HTR-8/SVneo (cell line): Measurements from ENCODE around the gene KLHL2.
"Not testable (repeated sequence)": the region's sequence is repeated elsewhere in the genome, so short reads cannot be mapped to it uniquely, and the experiment has no call there.

ENCODE experiments used
- DNase-seq: peaks from one replicate; pipeline ENCODE4 v3.0.0; 2011; ENCODE audit warnings: low spot score, mixed read lengths; ENCODE audit not compliant: insufficient read length
- FAIRE-seq: peaks from 2 replicates; lab custom pipeline; 2011; peaks lifted over from hg19 to GRCh38; lab: Jason Lieb, UNC

Gene KLHL2

GRCh38 chr4:165325732-165326512, 118.6 kb downstream of the KLHL2 start:
- peak; percentile 84 for FAIRE-seq
- peak; percentile 27 for DNase-seq

DNA sequence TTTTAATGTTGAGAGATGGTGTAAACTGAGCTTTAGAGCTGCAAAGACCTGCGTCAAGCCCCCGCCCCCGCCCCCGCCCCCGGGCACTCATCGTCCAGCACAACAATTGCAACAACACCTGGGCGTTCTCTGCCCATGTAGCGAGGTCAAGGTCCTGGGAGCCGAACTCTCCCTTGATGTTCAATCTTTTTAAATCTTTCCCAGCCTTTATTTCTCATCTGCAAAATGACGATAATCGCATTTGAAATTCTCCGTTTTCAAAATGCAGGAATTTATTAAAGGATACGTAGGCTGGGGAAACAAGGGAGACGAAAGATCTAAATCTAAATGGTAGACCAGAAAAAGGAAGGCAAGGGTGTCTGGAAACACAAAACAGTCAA, 119.5 kb downstream of the KLHL2 start:
- FAIRE-seq, result no peak
- DNase-seq, result peak; percentile 45

GRCh38 chr4:165327211-165328100, 120.1 kb downstream of the KLHL2 start, which contains the start of gene MSMO1:
Gene MSMO1, plus strand, starts transcription at chr4:165327669. Its CDS starts 5,702 bp downstream, at chr4:165333371.
- FAIRE-seq (peak; percentile 97), DNase-seq (peak; percentile 96)

DNA sequence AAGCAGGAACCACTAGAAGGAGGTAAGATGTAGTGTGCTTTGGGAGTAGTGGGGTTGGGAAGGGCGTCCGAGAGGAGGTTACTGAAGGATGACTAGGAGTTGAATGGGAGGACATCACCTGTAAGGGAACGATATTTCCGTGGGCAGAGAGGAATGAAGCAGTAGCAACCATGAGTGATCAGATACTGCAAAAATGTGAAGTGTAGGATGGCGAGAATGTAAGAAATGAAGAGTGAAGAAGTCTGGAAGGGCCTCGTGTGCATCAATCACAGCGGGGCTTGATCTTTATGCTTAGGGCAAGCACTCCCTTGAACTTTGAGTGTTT, 120.7 kb downstream of the KLHL2 start:
- DNase-seq, result no peak
- peak; percentile 9 for FAIRE-seq

DNA sequence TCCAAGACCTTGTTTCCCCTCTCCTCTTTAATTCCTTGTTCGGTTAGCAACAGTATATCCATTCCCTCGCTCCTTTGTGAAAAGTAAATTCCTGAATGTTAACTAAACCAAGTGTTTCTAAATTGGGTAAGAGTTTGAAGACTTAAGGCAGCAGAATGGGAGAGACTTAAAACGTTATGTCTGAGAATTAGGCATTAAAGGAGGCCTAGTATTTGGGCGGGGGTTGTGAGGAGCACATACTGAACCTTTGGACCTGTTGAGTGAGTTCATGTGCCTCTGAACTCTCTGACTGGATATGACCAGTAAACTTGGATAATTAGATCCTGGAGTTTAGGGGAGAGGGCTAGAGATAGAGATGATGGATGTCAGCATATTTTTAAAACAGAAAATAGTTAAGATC, 121.3 kb downstream of the KLHL2 start:
- no peak for DNase-seq
- no peak for FAIRE-seq

DNA sequence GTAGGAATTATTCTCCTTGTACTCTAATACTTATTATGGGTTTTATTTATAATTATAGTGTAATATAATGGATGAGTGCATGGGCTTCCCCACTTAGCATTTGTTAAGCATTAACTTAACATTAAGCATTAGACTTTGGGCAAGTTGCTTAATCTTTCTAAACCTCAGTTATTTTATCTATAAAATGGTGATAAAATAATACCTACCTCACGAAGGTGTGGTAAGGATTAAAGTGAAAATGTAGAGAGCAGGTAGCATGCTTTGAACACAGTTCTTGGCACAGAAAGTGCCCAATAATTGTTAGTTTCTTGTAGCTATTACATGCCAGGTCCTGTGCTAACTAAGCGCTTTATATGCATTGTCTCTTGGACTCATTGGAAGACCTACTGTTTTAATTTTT, 122.7 kb downstream of the KLHL2 start:
- no peak for DNase-seq
- FAIRE-seq, result no peak

- DNase-seq (no peak), FAIRE-seq (no peak)
Observed at GRCh38 chr4:165330666-165331065, 123.3 kb downstream of the KLHL2 start.

DNA sequence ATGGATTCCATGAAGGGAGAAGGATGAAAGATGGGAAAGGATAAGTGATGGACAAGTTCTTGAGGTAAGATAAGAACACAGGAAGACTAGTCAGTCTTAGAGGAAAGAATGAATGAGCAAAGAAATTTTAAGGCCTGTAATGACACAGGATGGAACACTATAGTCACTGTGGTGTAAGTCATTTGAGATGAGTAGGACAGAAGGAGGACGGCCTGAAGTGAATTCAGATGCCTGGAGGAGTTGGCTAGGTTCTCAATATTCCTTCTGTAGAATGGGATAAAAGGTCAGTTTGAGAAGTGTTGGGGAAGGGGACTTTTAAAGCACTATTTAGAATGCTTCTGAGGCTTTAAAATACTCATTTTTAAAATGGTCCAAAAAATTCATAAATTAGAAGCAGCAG, 124.0 kb downstream of the KLHL2 start:
- no peak for DNase-seq

GRCh38 chr4:165331823-165332222, 124.5 kb downstream of the KLHL2 start:
- no peak for FAIRE-seq
- DNase-seq, result no peak

More for the DNA sequence above, 124.0 kb downstream of the KLHL2 start:
- no peak for FAIRE-seq

GRCh38 chr4:165332502-165332901, 125.1 kb downstream of the KLHL2 start:
- no peak for FAIRE-seq
- no peak for DNase-seq

GRCh38 chr4:165335163-165335703, 127.9 kb downstream of the KLHL2 start:
- DNase-seq (no peak), FAIRE-seq (no peak)

DNA sequence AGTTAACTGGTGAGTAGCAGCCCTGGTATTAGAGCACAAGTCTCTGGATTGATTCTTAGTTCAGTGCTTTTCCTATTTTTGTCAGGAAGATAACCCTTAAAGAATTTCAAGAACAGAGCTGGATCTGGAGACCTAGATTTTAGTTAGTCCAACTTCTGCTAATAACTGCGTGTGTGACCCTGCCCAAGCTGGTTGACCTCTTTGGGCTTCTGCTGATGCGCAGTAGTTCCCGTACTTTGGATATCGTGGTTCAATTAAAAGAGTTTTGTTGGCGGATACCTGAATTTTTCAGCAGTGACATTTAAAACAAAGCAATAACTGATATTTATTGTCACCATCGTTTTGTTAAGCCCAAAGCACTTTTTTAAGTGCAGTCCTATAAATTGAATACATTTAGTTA, 129.4 kb downstream of the KLHL2 start:
- no peak for FAIRE-seq

DNA sequence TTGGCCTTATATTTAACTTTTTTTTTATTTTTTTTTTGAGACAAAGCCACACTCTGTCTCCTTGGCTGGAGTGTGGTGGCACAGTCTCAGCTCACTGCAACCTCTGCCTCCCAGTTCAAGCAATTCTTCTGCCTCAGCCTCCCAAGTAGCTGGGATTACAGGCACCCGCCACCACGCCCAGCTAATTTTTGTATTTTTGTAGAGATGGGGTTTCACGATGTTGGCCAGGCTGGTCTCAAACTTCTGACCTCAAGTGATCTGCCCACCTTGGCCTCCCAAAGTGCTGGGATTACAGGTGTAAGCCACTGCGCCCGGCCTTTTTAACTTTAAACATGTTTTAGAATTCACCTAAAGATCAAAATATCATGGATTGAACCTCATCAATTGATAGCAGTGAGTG, 135.0 kb downstream of the KLHL2 start:
- FAIRE-seq, result not testable (repeated sequence)

More for the DNA sequence above, 129.4 kb downstream of the KLHL2 start:
- DNase-seq, result no peak

GRCh38 chr4:165343353-165344191, 136.2 kb downstream of the KLHL2 start:
- no peak for FAIRE-seq
- no peak for DNase-seq

More for the DNA sequence above, 135.0 kb downstream of the KLHL2 start:
- DNase-seq, result not testable (repeated sequence)

GRCh38 chr4:165345666-165346417, 138.5 kb downstream of the KLHL2 start:
- FAIRE-seq (no peak), DNase-seq (no peak)

DNA sequence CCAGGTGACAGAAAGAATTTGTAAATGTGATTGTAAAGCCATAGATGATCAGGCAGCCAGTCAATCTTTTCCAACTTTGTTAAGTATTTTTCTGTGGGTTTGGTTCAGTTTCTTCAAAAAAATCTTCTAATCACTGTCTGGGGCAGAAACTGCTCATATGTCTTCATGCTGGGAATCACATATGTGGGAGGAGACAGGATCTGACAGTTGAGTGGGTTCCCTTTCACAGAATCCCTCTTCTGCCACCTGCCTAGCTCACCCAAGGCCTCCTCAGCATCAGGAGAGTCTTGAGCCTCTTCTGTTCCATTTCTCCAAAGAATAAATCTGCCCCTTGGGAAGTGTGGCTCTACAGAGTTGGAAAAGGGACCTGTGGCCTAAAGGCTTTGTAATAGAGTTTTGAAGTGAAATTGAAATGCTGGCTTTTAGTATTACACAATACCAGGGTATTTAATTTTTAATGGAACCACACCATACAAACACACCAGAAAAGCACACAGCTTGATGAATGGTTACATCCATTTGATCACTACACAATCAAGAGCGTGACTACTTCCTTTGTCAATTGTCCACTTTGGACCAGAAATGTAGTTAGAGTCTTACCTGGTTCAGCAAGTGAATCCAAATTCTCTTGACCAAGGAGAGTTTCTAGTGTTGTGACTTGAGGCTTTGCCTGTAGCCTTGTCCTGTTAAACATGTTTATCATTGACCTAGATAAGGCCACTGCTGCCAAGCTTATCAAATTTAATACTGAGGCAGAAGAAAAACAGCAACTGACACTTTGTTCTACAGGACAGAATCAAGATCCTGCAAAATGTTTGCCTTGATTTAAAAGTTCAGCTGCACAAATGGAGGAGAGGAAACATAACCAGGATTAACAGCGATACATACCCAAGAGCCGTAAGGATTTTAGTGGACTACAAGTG, 140.5 kb downstream of the KLHL2 start:
- DNase-seq, result no peak
- no peak for FAIRE-seq

DNA sequence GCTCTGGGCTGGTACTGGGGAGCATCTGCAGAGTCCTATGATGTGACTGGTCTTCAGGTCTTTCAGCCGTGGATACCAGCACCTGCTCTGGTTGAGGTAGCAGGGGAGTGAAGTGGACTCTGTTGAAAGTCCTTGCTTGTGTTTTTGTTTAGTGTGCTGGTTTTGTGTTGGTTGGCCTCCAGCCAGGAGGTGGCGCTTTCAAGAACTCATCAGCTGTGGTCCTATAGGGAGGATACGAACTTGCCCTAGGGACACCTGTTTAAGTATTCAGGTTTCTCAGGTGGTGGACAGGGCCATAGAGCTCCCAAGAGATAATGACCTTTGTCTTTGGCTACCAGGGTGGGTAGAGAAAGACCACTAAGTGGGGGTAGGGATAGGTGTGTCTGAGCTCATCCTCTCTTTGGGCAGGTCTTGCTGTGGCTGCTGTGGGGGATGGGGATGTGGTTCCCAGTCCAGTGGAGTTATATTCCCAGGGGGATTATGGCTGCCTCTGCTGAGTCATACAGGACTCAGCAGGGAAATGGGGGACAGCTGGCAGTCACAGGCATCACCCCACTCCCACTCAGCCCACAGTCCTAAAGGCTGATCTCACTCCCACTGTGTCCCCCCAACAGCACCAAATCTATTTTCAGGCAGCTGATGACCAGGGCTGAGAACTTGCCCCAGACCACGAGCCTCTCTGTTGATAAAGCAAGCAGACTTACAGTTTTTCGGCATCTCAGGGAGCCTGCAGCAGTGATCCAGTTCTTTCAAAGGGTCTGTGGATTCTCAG, 144.2 kb downstream of the KLHL2 start:
- DNase-seq (no peak), FAIRE-seq (no peak)

- peak; percentile 41 for DNase-seq
- peak; percentile 38 for FAIRE-seq
Observed at GRCh38 chr4:165355900-165356300, 148.5 kb downstream of the KLHL2 start.
